ENCODE data around the gene POM121C.
"Not testable (repeated sequence)": the region's sequence is repeated elsewhere in the genome, so short reads cannot be mapped to it uniquely, and the experiment has no call there.

DNA sequence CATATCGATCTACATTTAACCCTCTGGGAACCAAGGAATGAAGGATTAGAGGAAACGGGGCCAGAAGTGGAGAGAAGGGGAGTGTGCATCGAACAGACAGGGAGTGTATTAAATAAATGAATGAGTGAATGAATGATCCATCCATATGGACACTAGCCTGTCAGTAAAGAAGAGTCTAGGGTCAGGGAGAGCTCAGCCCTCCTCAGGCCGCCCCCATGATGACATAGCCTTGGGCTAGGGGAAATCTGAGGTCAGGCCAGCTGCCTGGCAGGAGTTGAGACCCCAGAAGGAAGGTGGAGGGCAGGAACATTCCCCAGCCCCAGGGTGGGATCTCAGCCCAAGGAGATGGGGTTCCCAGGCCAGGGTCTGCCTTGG lies 112.0 kb downstream of the POM121C start:
- TF ChIP-seq POLR2AphosphoS5, EP300 (IDR thresholded peaks at IDR 0.05): not testable (repeated sequence)
- TF ChIP-seq, protein P1, sequence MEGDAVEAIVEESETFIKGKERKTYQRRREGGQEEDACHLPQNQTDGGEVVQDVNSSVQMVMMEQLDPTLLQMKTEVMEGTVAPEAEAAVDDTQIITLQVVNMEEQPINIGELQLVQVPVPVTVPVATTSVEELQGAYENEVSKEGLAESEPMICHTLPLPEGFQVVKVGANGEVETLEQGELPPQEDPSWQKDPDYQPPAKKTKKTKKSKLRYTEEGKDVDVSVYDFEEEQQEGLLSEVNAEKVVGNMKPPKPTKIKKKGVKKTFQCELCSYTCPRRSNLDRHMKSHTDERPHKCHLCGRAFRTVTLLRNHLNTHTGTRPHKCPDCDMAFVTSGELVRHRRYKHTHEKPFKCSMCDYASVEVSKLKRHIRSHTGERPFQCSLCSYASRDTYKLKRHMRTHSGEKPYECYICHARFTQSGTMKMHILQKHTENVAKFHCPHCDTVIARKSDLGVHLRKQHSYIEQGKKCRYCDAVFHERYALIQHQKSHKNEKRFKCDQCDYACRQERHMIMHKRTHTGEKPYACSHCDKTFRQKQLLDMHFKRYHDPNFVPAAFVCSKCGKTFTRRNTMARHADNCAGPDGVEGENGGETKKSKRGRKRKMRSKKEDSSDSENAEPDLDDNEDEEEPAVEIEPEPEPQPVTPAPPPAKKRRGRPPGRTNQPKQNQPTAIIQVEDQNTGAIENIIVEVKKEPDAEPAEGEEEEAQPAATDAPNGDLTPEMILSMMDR (IDR thresholded peaks at IDR 0.05) = not testable (repeated sequence)

Data from upper lobe of left lung (tissue), 4 donors.